T-helper 1 cell treated with Interleukin-12 subunit alpha and Interleukin-12 subunit beta and Interleukin-4 antibody, amounts not matched to agents 30 ng/mL and 1 ng/mL, for 36 hours (primary cell): ENCODE results near the gene GRIK1. TPM values are rescaled to one million over a fixed set of nuclear protein-coding genes. Genes with fewer than 3 reads are reported as not detected.

Source experiments
- intact Hi-C: fragments of 100-400 bp; cut with micrococcal nuclease; formaldehyde crosslinking; loops from one replicate; pipeline ENCODE4 v1.15.1; 2024
- total RNA-seq: library from RNA; stranded (reverse); gene quantifications from 2 replicates; pipeline ENCODE4 v1.2.3, GENCODE V29; 2022

The GRIK1 gene
- total RNA-seq, 1 donor from 2014 or later, result not detected

DNA sequence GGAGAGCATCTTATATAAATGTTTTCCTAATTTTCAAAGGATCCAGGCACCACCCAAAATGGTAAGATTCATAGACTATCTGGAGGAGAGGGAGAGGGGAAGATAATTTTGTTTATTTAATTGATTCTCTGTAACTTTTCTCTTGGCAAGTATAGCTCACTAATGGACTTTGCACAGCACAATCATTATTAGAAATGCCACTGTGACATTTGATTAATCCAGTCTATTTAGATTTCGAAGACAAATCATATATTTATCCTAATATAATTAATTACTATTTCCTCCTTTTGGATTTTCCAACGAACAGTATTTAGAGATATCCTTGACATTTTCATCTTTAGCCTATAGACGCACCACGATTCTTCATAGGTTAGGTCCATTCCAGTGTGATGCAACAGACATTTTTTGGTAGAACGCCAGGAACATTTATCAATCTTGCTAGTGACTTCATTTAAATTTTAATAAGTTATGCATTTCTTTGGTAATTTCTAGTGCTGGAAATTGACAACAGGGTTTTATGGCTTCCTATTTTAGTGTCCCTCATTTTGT is 152.4 kb downstream of the GRIK1 start:
- intact Hi-C loops, result no loop called here

DNA sequence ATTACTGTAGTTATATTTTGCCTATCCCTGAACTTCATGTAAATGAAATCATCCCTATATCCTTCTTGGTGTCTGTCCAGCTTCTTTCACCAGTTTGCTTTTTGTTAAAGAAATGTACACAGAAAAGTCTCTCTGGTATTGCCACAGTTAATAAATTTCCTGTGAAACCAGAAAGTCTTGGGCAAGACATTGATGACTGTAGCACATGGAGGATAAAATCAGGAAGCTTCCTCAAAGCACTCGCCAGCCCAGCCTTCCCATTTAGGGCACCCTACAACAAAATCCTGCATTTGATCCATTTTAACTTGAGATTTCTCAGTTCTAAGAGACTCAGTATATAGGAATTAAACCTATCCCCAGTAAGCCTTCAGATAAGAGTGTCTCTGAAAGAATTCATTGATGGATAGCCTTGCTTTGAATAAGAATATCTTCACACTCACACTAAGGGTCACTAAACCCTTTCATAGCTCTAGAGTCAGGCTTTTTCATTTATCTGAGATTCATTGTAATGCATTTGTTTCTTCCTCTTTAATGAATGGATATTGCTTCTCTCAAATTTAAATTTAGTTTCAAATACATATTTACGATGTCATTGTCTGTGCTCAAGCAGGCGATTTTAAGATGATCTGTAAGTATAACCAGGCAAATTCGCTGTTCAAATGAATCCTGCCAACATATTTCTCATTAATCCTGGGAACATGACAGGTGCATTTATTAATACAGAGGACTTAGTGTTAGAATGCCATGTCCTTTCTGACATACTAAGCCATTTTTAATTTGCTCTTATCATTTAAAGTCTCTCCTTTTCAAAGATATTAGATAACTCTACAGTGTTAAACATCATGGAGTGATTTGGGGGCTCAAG is 153.1 kb downstream of the GRIK1 start:
- intact Hi-C loops, result no loop called here

DNA sequence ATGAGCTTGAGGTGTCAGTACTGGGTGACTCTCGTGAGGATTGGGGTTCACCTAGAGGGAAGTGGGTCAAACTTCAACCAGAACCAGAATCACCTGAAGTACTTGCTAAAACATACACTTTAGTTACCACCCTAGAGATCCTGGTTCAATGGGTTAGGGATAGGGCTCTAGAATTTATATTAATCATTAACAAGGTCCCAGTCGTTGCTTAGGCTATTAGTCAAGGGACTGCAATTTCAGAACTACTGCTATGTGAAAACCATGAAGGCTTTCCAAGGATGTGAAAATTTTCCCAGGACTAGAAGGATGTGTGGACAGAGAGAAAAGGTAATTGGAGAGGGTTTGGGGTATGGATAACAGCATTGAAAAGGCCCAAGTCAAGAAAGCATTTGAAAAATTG is 162.6 kb downstream of the GRIK1 start:
- intact Hi-C loops, result no loop called here

DNA sequence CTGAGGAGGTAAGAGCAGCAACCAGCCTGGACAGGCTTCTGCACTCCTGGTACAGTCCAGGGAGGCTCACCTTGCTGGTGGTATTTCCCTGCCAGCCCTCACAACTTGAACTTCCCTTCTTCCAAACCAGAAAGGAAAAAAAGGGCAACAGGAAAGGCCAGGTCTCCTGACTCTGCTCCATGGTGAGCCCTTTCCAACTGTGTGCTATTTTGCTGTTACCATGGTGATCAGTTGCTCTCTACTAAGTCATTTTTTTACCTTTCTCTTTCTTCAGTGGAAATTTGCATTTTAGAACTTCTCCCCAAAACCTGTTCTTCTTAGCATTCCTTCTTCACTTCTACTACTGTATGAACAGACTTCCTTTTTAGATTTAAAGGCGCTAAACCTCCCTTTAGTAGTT is 164.3 kb downstream of the GRIK1 start:
- intact Hi-C loops, result no loop called here

DNA sequence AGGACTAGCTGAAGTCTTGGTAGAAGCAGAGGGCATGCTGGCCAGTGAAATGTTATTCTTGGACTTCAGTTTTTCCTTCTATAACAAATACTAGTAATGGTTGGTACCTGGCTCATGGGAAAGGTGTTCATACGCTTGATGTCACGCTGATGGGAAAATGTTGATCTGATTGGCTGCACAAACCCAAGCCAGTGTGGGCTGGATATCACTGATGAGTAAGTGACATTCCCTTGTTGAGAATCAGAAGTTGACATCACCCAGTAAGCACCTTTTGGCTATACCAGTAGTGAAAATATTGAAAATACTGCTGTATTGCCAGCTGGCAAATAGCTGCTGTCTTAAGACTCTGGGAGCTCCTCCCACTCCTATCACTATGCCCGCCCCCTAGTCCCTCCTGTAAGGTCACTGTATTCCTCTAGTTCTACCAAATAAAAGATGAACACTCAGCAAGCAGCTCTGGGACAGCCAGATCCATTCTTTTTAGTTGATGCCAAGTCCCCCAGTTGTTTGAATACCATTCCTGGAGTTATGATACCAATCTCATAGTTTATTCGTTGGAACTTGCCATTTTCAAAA is 168.2 kb downstream of the GRIK1 start:
- intact Hi-C loops, result no loop called here

DNA sequence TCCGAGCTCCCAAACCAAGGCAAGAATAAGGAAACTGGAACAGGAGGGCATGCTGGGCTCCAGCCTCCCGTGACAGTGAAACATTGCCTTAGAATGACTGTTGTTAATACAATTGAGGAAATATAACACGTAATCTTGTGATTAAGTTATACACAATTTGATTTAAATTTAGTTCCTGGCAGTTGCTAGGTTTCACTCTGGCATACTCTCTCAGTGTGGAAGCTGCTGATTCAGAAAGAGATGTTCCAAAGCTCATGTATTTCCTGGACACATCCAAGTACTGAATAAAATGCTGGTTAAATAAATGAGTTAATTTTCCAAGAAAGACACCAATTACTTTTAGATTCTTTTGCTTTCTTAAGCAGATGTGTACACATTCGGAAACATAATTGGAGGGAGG is 176.1 kb downstream of the GRIK1 start:
- intact Hi-C loops, result no loop called here

DNA sequence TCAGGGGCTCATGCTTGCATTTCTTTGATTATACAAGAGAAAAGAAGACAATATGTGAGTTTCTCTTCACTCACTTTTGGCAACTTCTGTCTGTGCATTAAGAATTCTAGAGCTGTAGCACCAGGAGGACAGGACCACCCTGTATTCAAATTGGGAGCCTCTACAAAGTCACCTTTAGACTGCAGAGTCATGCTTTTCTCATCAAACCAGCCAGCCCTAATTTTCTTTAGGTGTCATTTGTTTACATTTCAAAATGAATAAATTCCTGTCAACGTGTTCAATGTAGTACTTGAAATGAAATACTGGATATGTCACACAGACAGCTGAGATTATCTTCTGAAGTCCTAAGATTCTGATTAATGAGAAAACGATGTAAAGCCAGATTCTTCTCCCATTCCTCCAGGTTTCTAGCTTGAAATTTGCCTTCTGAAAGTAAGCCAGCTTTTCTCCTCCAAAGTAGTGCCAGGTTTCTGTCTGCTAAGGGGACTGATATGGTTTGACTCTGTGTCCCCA is 177.2 kb downstream of the GRIK1 start:
- intact Hi-C loops, result no loop called here

DNA sequence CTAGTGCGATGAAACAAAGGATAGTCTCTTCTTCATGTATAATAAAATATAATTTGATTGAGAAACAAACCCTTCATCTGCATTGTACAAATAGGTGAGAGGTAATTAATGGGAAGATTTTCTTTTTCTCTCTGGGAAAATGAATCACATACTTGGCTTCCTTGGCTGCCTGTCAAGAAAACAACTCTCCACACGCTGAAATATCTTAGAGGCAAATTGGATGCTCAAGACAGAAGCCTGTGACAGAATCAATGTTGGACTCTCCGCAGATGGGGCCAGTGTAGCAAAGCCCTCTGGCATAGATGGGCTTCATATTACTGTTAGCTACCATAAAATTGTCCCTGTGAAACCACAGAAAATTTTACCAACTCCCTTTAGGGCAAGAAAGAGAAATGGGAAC is 186.6 kb downstream of the GRIK1 start:
- intact Hi-C loops, result no loop called here

DNA sequence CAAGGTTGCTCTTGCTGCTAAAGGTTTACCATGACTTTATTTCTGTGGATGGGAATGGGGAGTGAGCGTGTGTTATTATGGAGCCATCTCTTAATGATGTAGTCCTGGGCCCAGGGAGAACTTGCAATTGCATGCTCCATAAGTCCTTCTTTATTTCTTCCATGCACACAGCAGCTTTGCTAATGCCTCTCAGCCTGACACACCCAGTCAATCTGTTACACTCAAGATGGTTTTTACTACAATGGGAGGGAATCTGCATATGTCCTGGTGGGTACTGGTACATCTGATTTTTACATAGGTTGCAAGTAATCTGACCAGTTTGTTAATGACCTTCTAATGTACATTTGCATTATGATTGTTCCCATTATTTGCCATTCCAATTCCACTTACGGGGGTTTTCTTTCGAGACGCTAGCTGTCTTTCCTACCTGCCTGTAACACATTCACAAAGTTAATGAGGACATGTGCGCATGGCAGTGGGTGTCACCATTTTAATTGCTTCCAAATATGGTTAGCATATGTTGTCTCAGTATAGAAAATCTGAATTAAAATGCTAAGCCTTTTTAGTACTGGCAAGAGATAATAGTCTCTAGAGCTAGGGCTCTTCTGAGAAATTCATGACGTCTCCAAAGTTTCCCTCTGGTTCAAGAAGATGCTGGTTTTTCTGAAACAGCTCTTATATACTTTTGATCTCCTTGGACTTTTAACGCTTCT is 188.2 kb downstream of the GRIK1 start:
- intact Hi-C loops, result no loop called here

DNA sequence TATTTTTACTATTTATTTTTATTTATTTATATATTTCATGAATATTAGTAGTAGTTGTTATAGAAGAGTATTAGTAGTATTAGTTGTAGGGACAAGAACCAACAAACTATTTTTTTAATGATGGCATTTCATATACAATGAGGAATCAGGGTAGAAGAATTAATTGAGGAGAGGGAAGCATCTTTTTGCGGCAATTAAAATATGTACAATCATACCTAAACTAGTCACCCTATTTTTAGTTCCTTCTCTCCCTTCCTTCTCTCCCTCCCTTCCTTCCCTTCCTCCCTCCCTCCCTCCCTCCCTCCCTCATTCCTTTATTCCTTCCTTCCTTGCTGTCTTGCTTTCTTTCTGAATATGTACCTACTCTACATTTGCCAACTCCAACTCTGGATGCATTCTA is 189.8 kb downstream of the GRIK1 start:
- intact Hi-C loops, result no loop called here

DNA sequence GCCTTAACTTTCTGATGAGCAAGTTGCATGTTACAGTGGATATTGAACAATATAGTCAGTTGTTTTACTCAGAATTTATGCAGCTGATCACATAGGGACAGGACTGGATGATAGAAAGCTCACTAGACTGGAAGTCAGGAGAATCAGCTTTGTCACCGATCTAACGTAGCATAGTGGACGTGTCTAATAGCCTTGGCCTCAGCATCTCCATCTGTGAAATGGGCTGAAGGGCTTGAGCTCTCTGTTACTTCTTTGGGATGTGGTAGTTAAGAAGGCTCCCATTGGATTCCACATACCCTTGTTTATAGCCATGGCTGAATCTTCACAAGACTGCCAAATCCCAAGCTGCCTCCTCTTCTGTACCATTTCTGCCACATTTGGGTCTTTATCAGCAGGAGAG is 190.6 kb downstream of the GRIK1 start:
- intact Hi-C loops, result no loop called here

DNA sequence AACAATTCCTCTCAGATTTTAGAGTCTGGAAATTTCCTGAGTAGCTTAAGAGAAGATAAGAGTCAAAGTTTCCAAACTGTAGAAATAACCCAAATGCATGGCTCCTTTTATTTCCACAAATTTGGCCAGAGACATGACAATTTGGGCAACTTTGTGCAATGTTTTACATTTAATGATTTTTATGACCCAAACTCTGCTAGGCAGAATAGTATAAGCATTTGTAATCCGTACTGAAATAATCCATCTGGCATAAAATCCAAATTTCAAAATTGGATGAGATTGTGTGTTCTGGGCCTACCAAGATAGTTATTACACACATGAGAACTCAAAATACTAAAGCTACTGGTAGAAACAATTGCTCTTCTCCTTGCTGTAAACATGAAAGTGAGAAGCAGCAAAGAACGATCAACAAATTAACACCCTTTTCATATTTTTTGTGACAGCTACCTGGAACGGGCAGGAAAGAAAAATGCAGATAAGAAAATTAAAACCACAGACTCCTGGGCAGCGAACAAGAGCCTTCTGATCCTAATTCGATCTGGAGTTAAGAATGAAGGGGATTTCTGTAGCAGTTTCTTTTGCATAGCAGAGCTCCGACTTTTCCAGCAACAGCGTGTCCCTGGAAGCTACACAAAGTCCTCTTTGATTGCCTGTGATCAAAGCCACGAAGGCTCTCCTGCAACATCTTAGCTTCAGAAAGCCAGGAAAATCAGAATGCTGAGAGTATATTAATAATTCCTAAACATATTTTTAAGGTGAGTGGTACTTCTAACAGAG is 191.2 kb downstream of the GRIK1 start:
- intact Hi-C loops, result no loop called here

DNA sequence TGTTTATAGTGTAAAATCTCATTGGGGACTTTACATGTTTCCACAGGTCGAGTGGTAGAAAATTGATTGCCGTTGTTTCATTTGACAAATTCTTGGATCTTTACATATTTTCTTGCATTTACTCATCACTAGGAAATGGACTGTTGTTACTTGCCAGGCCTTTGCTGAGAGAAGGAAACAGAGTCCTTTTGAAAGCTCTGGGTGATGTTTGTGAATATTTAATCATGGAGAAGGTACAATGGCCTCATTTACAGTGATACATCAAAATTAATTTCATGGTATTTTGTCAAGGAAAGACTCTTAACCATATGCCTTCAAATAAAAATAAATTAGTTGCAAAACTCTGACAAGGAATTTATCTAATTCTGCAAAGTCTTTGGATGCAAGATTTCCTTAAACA is 198.0 kb downstream of the GRIK1 start:
- intact Hi-C loops, result no loop called here

DNA sequence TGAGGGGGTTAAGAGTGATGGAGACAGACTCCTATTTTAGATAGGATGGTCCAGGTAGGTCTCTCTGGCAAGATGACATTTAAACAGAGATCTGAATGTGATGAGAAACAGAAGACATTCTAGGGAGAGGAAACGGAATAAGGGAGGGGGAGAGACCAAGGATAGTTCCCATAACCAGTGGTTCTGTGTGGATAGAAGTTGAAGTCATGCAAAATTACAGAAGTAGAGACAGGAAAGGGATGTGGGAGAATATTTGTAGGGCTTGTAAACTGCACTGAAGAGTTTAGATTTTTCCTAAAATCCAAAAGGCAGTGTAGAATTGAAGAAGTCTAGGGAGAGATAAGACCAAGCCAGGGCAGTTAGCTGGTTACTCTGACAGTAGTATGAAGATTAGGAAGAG is 200.6 kb downstream of the GRIK1 start:
- intact Hi-C loops, result no loop called here

DNA sequence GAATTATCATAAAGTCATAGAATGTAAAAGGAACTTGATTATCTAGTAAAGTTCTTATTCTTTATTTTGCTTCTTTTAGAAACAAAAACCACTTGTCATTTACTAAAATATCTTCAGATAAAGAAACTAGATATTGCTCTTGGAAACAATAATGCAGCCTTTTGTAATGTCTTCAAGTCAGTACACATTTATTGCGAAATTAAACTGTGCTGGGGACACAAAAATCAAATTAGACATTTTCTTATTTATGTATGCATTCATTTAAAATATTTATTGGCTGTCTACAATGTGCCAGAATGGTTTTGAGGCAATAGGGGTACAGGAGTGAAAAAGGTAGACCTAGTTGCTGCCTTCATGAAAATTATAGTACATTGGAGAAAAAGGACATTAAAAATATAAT is 201.1 kb downstream of the GRIK1 start:
- intact Hi-C loops, result no loop called here

DNA sequence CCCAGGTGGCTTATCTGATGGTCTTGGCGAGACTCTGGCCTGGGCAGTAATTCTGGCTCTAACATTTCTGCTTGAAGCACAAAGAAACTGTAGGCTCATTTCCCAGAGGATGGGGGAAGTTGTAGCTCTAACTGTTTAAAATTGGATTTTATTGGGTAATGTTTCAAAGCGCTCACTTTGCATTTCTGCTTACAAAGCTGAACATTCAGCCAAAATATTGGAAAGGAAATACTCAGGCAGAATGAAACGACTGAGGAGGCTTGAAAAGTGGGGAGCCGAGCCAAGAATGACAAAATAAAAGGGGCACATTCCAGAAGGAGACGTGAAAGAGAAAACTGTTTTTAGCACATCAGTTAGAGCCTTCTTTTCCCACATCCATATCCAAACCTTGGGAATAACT is 202.6 kb downstream of the GRIK1 start:
- intact Hi-C loops, result no loop called here

DNA sequence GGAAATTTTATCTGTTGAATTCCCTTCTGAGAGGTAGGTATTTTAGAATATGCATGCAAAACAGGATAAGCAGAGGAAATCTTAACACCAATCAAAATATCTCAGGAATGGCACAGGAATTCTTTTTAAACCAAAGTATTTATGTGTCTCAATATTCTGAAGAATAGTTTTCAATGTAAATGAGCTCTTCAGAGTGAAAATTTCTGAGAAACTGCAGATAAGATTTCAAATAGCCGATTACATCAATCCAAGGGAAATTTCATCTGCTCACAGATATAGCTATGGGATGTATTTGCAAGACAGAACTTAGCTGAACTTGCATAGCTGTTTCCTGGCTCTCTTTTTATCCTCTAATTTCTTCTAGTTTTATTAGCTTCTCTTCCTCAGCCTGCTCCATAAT is 209.5 kb downstream of the GRIK1 start:
- intact Hi-C loops, result no loop called here

DNA sequence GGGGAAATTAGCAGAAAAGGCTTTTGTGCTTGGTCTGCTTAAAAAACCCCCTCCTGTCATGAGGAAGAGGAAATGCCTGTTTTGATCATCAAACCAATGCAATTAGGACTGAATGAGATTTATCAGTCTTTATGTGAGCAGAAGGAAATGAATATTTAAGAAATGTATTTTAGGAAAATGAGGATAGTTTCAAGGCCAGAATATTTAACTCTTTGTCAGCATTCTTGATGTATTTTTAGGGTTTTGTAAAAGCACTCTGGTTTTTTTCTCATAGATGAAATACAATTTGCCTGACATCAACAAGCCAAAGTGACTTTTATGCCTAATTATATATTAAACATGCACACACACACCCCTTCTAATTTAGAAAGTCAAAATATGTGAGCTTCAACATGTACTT is 213.8 kb downstream of the GRIK1 start:
- intact Hi-C loops, result no loop called here

DNA sequence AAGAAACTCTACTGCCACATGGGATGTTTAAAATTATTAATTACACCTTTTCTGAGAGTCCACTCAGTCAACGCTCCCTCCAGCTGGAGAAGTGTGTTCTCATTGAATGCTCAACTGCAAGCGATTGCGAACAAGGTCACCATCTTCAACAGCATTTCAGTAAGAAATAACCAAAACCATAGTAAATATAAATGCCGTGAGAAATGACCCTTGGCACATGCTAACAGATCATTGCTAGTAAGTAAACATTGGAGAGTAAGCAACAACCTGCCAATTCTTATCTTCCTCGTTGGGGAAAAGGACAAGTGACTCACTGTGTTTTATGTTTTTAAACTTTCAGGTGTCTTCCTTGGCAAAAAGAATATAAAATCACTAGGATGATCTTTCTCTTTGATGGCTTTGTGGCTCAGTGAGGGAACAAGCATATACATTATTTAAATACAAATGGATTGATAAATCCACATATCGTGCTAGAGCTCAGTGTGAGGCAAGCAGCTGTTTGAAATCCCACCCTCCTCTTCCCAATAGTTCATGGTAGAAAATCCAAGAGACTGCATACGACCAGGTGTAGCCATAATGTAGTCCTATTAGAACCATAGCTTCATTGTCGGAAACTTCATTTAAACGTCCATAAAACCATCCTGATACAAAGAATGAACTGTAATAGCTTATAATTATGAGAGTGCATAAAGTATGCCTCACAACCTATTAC is 214.6 kb downstream of the GRIK1 start:
- intact Hi-C loops, result no loop called here

DNA sequence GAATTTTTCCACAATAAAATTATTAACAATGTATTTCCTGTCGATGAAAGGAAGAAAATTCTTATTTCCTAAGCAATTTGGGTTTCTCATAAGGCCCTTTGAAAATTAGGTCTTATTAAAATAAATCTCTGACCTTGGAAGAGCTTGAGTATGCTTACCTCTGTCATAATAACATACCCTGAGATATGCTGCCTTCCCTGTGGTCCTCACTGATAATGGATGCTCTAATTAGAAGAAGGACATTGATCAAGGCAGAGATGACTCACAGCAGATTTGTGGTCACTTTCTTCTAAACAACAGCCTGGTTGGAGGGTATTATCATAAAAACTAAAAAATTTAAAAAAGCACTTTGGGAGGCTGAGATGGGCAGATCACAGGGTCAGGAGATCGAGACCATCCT is 217.8 kb downstream of the GRIK1 start:
- intact Hi-C loops, result no loop called here

DNA sequence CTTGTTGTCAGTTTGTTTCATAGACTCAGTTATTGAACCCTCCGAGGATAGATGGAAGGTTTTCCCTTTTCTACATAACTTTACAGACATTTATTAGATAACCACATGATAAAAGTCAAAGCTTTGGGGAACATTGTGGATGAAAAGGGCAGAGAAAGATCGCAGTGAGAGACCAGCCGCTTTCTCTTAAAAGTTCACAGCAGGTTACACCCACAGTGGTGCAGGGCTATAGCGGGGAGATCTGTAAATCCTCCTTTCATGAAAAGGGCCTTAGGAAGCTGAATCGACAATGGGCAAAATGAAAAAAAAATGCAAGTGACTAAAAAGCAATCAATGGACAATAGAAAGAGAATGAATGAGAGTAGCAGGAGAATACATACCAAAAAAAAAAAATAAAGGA is 218.6 kb downstream of the GRIK1 start:
- intact Hi-C loops, result no loop called here
